ENCODE results near the gene SH3TC2. TPM values are rescaled to one million over a fixed set of nuclear protein-coding genes. Genes with fewer than 3 reads are reported as not detected.

Gene SH3TC2
- total RNA-seq, 1 donor from 2014 or later = 0.69 TPM

DNA sequence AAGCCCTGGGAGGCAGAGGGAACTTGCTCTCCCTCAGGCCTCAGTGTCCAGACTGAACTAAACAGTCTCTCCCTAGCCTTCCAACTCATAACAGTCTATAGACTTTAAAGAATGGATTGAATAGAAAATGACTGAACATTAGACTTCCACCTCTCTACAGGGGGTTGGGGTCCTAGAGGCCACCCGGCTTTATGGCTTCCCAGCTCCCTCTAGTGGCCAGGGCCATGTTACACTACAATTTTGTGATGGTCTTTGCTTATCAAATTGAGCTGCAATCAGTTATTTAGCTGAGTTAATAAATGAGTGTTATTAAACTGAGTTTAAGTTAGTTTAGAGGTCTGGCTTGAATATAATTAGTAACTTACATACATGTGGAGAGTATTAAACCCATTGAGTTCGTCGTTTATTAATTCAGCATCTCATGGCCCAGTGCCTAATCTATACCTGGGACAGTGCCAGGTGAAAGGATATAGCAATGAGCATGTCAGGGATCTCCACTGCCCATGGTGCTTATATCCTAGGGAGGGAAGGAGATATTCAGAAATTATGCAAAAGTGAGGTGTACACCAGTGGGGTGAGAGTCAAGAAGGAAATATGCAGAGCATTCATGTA lies 105.2 kb downstream of the SH3TC2 start:
- H3K4me1 Mint-ChIP-seq = peaks cover 9% of the 10 kb centered on the region
- Histone ChIP-seq H3K4me3 (no peak overlapping the region), H3K36me3 (no peaks in the 10 kb centered on the region), H3K4me2 (no peak overlapping the region), H3K4me1 (peaks cover 5% of the 10 kb centered on the region), H2AFZ (replicated peaks) (no peak overlapping the region), H3K79me2 (ENCODE audit: low read depth) (no peaks in the 10 kb centered on the region), H3K9ac (no peak overlapping the region), H3K27ac (no peak overlapping the region), H3K27me3 (no peaks in the 10 kb centered on the region), H3K9me3 (ENCODE audit: low read depth) (no peaks in the 10 kb centered on the region), H3F3A (ENCODE audit: low read depth) (no peaks in the 10 kb centered on the region), H4K20me1 (ENCODE audit: low read depth) (no peaks in the 10 kb centered on the region)
- H3K36me3 Mint-ChIP-seq = no peaks in the 10 kb centered on the region
- H3K27me3 Mint-ChIP-seq (ENCODE audit: insufficient read depth, low read depth) = peaks cover 6% of the 10 kb centered on the region
- DNase-seq (ENCODE audit: low spot score) = peak; percentile 85
- no peaks in the 10 kb centered on the region for H3K9me3 Mint-ChIP-seq
- TF ChIP-seq, protein P1, sequence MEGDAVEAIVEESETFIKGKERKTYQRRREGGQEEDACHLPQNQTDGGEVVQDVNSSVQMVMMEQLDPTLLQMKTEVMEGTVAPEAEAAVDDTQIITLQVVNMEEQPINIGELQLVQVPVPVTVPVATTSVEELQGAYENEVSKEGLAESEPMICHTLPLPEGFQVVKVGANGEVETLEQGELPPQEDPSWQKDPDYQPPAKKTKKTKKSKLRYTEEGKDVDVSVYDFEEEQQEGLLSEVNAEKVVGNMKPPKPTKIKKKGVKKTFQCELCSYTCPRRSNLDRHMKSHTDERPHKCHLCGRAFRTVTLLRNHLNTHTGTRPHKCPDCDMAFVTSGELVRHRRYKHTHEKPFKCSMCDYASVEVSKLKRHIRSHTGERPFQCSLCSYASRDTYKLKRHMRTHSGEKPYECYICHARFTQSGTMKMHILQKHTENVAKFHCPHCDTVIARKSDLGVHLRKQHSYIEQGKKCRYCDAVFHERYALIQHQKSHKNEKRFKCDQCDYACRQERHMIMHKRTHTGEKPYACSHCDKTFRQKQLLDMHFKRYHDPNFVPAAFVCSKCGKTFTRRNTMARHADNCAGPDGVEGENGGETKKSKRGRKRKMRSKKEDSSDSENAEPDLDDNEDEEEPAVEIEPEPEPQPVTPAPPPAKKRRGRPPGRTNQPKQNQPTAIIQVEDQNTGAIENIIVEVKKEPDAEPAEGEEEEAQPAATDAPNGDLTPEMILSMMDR (IDR thresholded peaks at IDR 0.05) = peak; percentile 97
- TF ChIP-seq EZH2 (IDR thresholded peaks at IDR 0.05) (no peak), EZH2phosphoT487 (IDR thresholded peaks at IDR 0.05) (no peak)
- H3K4me3 Mint-ChIP-seq = no peak overlapping the region
- no peak overlapping the region for H3K27ac Mint-ChIP-seq

DNA sequence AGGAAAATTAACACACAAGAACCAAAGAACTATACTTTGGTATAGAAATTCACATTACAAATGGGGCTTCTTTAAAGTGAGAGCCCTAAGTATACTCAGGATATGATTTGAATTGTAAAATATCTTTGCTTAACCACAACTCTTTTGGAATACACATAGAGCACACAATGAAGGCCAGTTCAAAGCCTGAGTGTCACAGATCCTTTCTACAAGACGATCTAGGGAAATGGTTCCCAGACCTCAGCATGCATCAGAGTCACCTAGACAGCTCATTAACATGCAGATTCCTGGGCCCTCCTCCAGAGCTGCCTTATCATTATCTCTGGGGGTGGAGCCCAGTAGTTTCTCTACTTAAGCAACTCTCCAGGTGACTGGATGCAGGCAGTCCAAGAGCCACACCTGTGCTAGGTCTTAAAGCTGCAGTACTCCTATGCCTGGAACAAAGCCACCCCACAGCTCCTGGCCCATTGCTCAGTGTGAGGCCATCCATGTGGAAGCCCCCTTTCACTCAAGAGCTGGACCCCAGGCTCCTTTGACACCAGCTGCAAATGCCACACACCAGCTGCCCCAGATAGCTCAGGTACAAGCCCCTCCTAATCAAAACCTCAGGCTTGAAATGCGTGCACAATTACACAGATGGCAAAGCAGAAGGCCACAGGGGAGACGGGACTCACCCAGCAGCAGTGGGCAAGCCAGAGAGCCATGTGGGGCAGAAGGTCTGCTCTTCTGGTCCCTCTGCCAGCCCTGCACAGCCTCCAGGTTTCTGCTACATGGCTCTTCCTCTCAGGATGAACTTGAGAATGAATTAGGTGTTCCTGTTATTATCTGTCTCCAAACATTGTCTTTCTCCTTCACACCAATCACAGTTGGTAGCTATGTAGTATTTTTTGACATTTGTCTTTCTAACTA lies 106.1 kb downstream of the SH3TC2 start:
- H3K36me3 ChIP-seq = no peaks in the 10 kb centered on the region
- H3K4me3 ChIP-seq = no peak overlapping the region
- H3K4me1 ChIP-seq = peaks cover 5% of the 10 kb centered on the region
- no peak overlapping the region for H3K4me3 Mint-ChIP-seq
- H3K27ac ChIP-seq = no peak overlapping the region
- no peaks in the 10 kb centered on the region for H3K9me3 ChIP-seq (ENCODE audit: low read depth)
- H2AFZ ChIP-seq (replicated peaks) = no peak overlapping the region
- H3F3A ChIP-seq (ENCODE audit: low read depth) = no peaks in the 10 kb centered on the region
- no peaks in the 10 kb centered on the region for H3K79me2 ChIP-seq (ENCODE audit: low read depth)
- no peak overlapping the region for H3K27ac Mint-ChIP-seq
- H3K27me3 Mint-ChIP-seq (ENCODE audit: insufficient read depth, low read depth) = peaks cover 6% of the 10 kb centered on the region
- H4K20me1 ChIP-seq (ENCODE audit: low read depth) = no peaks in the 10 kb centered on the region
- no peaks in the 10 kb centered on the region for H3K9me3 Mint-ChIP-seq
- no peak for DNase-seq (ENCODE audit: low spot score)
- H3K4me2 ChIP-seq = no peak overlapping the region
- TF ChIP-seq EZH2phosphoT487 (IDR thresholded peaks at IDR 0.05) = no peak
- no peak for TF ChIP-seq EZH2 (IDR thresholded peaks at IDR 0.05)
- TF ChIP-seq, protein P1 (IDR thresholded peaks at IDR 0.05) = no peak
- peaks cover 9% of the 10 kb centered on the region for H3K4me1 Mint-ChIP-seq
- H3K27me3 ChIP-seq = no peaks in the 10 kb centered on the region
- no peak overlapping the region for H3K9ac ChIP-seq
- H3K36me3 Mint-ChIP-seq = no peaks in the 10 kb centered on the region

MicroRNAs encoded within 50 kb of the gene (microRNA counts, 767-probe panel; counts per million panel counts)
- microRNA hsa-miR-584-5p = 460 counts per million, percentile 90 among the panel's probes with 10 or more counts

Small RNAs within 50 kb of the gene (microRNA-seq; reads per million reads assigned to microRNA genes)
- gene MIR584 = not detected

Small RNAs within 50 kb of the gene (small RNA-seq; reads per million reads assigned to genes)
- gene MIR584 = 0.11 reads per million
- not detected for gene RNU6-732P

Other genes with a start within 250 kb of the SH3TC2 start
- 0.32 and 0.40 TPM in 2 replicates for gene ADRB2, start 236.5 kb downstream of the SH3TC2 start, total RNA-seq (ENCODE audit: low replicate concordance)
- gene ABLIM3, start 78.4 kb upstream of the SH3TC2 start, total RNA-seq (ENCODE audit: low replicate concordance) = not detected in 2 replicates
- 0.34 and 0.36 TPM in 2 replicates for gene AFAP1L1, start 208.8 kb upstream of the SH3TC2 start, total RNA-seq (ENCODE audit: low replicate concordance)